Spleen (tissue), 7 donors: ENCODE measurements around the gene TRIP6.
A peak's percentile ranks its signal among the peaks of the same experiment; 100 is the strongest.

ENCODE experiments used
- POLR2AphosphoS5 ChIP-seq, 3 donors: sonication (generic); formaldehyde crosslinking; IDR thresholded peaks; one replicate each; pipeline ENCODE4 v1.5.1; 2017; ENCODE audit warnings: antibody characterized with exemption in 3 of 3
- TF ChIP-seq, protein P1 (sequence below), 11 experiments: fragments of 200-600 bp in 7 of 11; fragments of 450-650 bp in 4 of 11; sonication (generic) in 4 of 11; IDR thresholded peaks in 8 of 11; conservative IDR thresholded peaks in 3 of 11; 1 replicate in 7 of 11; 2 replicates in 4 of 11; pipeline versions ENCODE4 v1.4.0 to v1.8.0; 2016 to 2021; ENCODE audit warnings: antibody characterized with exemption in 11 of 11, inconsistent platforms in 4 of 11, mild to moderate bottlenecking in 1 of 11
- donor health status: DM: no; HTN: no; CAD: no; lungs with moderate emphysema.
- donor health status: DM: no; HTN: no; CAD: no.
- donor health status: DM: no; HTN: no; CAD: no.

- TF ChIP-seq, protein P1, sequence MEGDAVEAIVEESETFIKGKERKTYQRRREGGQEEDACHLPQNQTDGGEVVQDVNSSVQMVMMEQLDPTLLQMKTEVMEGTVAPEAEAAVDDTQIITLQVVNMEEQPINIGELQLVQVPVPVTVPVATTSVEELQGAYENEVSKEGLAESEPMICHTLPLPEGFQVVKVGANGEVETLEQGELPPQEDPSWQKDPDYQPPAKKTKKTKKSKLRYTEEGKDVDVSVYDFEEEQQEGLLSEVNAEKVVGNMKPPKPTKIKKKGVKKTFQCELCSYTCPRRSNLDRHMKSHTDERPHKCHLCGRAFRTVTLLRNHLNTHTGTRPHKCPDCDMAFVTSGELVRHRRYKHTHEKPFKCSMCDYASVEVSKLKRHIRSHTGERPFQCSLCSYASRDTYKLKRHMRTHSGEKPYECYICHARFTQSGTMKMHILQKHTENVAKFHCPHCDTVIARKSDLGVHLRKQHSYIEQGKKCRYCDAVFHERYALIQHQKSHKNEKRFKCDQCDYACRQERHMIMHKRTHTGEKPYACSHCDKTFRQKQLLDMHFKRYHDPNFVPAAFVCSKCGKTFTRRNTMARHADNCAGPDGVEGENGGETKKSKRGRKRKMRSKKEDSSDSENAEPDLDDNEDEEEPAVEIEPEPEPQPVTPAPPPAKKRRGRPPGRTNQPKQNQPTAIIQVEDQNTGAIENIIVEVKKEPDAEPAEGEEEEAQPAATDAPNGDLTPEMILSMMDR (IDR thresholded peaks at IDR 0.05 in 8 of 11, conservative IDR thresholded peaks at IDR 0.05 in 3 of 11) = no peak
- TF ChIP-seq POLR2AphosphoS5 (IDR thresholded peaks at IDR 0.05) = peak; percentile 59 to 77 (median 71)
Observed at GRCh38 chr7:100835903-100836811, 31.0 kb upstream of the TRIP6 start.
